AG04449 (cell line): ENCODE data around the gene IPCEF1.

ENCODE experiments used
- CTCF ChIA-PET: fragments of 350-600 bp; formaldehyde crosslinking; extraction: SDS; loops from one replicate; lab custom pipeline; 2021; ENCODE audit warnings: antibody characterized with exemption; lab: Yijun Ruan, JAX
- POLR2A ChIA-PET: fragments of 400-600, 350-600 bp; formaldehyde crosslinking; extraction: SDS; loops from one replicate; lab custom pipeline; 2020; ENCODE audit warnings: antibody characterized with exemption, inconsistent platforms; lab: Yijun Ruan, JAX
- DNase-seq: peaks from one replicate; pipeline ENCODE4 v3.0.0-alpha.2; 2010; ENCODE audit warnings: low read depth, low spot score
- H3K4me3 ChIP-seq: 2 replicates; pipeline ENCODE4 v1.5.1; 2011; ENCODE audit warnings: low read depth, mild to moderate bottlenecking, control low read depth, low read length
- CTCF ChIP-seq: IDR thresholded peaks from one replicate; pipeline ENCODE4 v1.5.1; 2011; ENCODE audit warnings: mild to moderate bottlenecking, moderate library complexity, low read length, control low read depth, inconsistent platforms; ENCODE audit not compliant: insufficient read depth; ENCODE audit errors: missing control alignments

Gene IPCEF1

GRCh38 chr6:154298297-154298696 is 58.3 kb downstream of the IPCEF1 start:
- no peak for TF ChIP-seq CTCF
- no peak for DNase-seq
- H3K4me3 ChIP-seq, result no peak overlapping the region
- ChIA-PET CTCF (interaction anchor here (1.5 kb wide), 1 partner anchor 143 kb away, joined by 3 read pairs; no protein-coding TSS in a partner anchor), POLR2A (no interaction called here)

- no peak overlapping the region for H3K4me3 ChIP-seq
- ChIA-PET POLR2A (no interaction called here), CTCF (interaction anchor here (1.5 kb wide), 1 partner anchor 143 kb away, joined by 3 read pairs; no protein-coding TSS in a partner anchor)
- no peak for TF ChIP-seq CTCF
- no peak for DNase-seq
These were observed 58.9 kb downstream of the IPCEF1 start for GRCh38 chr6:154297721-154298120.

- H3K4me3 ChIP-seq, result no peak overlapping the region
- no peak for DNase-seq
- CTCF ChIA-PET, result interaction anchor here (1.5 kb wide), 1 partner anchor 142 kb away, joined by 3 read pairs; no protein-coding TSS in a partner anchor
- no peak for TF ChIP-seq CTCF
- POLR2A ChIA-PET, result no interaction called here
These were observed 59.4 kb downstream of the IPCEF1 start for GRCh38 chr6:154297210-154297609.

- no peak for TF ChIP-seq CTCF
- CTCF ChIA-PET, result no interaction called here
- POLR2A ChIA-PET, result no interaction called here
- no peak overlapping the region for H3K4me3 ChIP-seq
- DNase-seq, result no peak
These were observed 60.9 kb downstream of the IPCEF1 start for GRCh38 chr6:154295733-154296132.

GRCh38 chr6:154292855-154293519 is 63.6 kb downstream of the IPCEF1 start:
- peak; percentile 26 for DNase-seq
- H3K4me3 ChIP-seq, result no peak overlapping the region
- ChIA-PET POLR2A (no interaction called here), CTCF (no interaction called here)
- no peak for TF ChIP-seq CTCF

- ChIA-PET POLR2A (no interaction called here), CTCF (no interaction called here)
- no peak for TF ChIP-seq CTCF
- DNase-seq, result no peak
- H3K4me3 ChIP-seq, result no peak overlapping the region
These were observed 64.5 kb downstream of the IPCEF1 start for GRCh38 chr6:154292066-154292465.
